Measurements from ENCODE around the gene XKR8. TPM values are rescaled to one million over a fixed set of nuclear protein-coding genes. Genes with fewer than 3 reads are reported as not detected.

The XKR8 gene
- total RNA-seq, 2 experiments from 2014 or later, result 3.4 to 3.6 TPM

DNA sequence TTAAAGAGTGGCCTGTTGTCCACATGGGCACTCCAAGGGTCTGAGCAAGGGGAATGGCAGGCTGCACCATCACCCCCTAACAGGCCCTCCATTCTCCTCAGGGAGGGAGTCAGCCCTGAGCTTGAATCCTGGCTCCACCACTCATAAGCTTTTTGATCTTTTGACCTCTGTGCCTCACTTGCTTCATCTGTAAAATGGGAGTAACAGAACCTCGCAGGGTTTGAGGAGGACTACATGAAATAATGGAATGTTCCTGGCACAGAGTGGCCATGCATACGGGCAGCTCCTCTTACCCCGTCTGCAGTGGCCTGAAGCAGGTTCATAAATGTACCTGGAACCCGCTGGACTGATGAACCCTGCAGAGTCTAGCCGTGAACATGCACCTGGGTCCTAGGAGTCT, 2.1 kb upstream of the XKR8 start:
- Mint-ChIP-seq H3K27me3 (no peaks in the 10 kb centered on the region), H3K4me1 (ENCODE audit: low read depth) (peaks cover 19% of the 10 kb centered on the region), H3K4me3 (no peak overlapping the region), H3K27ac (no peak overlapping the region), H3K9me3 (no peaks in the 10 kb centered on the region), H3K36me3 (ENCODE audit: low read depth) (no peaks in the 10 kb centered on the region)
- TF ChIP-seq, protein P1, sequence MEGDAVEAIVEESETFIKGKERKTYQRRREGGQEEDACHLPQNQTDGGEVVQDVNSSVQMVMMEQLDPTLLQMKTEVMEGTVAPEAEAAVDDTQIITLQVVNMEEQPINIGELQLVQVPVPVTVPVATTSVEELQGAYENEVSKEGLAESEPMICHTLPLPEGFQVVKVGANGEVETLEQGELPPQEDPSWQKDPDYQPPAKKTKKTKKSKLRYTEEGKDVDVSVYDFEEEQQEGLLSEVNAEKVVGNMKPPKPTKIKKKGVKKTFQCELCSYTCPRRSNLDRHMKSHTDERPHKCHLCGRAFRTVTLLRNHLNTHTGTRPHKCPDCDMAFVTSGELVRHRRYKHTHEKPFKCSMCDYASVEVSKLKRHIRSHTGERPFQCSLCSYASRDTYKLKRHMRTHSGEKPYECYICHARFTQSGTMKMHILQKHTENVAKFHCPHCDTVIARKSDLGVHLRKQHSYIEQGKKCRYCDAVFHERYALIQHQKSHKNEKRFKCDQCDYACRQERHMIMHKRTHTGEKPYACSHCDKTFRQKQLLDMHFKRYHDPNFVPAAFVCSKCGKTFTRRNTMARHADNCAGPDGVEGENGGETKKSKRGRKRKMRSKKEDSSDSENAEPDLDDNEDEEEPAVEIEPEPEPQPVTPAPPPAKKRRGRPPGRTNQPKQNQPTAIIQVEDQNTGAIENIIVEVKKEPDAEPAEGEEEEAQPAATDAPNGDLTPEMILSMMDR (IDR thresholded peaks at IDR 0.05), result no peak
- intact Hi-C loops (cut with micrococcal nuclease), result no loop called here
- DNase-seq, result no peak
- CTCF ChIA-PET, result interaction anchor here (0.7 to 2.2 kb wide), 4 partner anchors 12 to 26 kb away, joined by 3 to 13 read pairs (median 4); no protein-coding TSS in a partner anchor
- POLR2A ChIA-PET, result interaction anchor here (1.7 kb wide), 1 partner anchor 14 kb away, joined by 4 read pairs; no protein-coding TSS in a partner anchor
- no peak for ATAC-seq

DNA sequence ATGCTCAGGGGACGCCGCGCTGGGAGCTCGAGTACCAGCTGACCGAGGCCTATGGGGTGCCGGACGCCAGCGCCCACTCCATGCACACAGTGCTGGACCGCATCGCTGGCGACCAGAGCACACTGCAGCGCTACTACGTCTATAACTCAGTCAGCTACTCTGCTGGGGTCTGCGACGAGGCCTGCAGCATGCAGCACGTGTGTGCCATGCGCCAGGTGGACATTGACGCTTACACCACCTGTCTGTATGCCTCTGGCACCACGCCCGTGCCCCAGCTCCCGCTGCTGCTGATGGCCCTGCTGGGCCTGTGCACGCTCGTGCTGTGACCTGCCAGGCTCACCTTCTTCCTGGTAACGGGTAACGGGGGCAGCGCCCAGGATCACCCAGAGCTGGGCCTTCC, 1.3 kb upstream of the XKR8 start:
- DNase-seq, result no peak
- Mint-ChIP-seq H3K27me3 (no peaks in the 10 kb centered on the region), H3K9me3 (no peaks in the 10 kb centered on the region), H3K27ac (no peak overlapping the region), H3K4me1 (ENCODE audit: low read depth) (peaks cover 19% of the 10 kb centered on the region), H3K36me3 (ENCODE audit: low read depth) (no peaks in the 10 kb centered on the region), H3K4me3 (peak overlapping the region; percentile 76)
- ChIA-PET CTCF (interaction anchor here (1.0 to 2.2 kb wide), 2 partner anchors 19 to 31 kb away, joined by 4 to 13 read pairs; no protein-coding TSS in a partner anchor), POLR2A (interaction anchor here (1.6 to 1.7 kb wide), 3 partner anchors 10 to 17 kb away, joined by 3 to 4 read pairs (median 4); no protein-coding TSS in a partner anchor)
- TF ChIP-seq, protein P1 (IDR thresholded peaks at IDR 0.05), result no peak
- intact Hi-C loops (cut with micrococcal nuclease), result no loop called here
- no peak for ATAC-seq

DNA sequence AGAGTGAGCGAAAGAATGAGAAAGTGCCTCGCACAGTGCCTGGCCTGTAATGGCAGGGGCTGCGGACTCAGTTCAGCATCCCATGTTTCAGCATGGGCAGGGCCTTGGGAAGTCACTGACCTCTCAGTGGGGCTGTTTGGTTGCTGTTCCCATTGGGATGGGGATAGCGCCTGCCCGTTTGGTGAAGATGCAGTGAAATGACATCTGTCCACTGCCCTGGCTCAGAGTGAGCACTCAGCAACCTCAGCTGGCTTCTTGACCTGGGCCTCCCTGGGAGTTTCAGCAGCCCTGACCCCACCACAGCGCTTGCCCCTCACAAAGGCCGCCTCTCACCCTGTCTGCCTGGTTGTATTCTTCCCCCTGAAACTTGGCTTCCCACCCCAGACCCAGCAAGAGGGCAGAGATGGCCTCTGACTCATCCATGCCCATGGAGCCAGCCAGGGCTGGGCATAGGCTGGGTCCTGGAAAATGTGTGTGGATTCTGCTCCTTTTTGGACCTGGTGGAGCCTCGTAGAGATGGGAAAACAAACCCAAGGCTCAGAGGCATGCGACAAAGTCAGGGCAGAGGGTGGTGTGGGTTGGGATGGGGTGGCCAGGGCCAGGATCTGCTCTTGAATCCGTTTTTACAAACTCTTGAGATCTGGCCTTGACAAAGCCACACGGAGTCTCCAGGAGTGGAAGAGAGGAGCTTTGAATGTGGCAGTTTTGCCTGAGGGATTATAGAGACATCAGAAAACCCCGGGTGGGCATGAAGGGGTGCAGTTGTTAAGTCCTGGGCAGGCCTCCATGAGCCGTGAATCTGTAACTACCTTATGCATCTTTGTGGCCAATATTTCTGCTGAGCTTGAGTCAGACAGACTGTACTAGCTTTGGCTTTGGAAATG, 1.2 kb downstream of the XKR8 start:
- Mint-ChIP-seq H3K27ac (peak overlapping the region; percentile 64), H3K4me1 (ENCODE audit: low read depth) (peaks cover 19% of the 10 kb centered on the region), H3K4me3 (peak overlapping the region; percentile 76), H3K36me3 (ENCODE audit: low read depth) (no peaks in the 10 kb centered on the region), H3K27me3 (no peaks in the 10 kb centered on the region), H3K9me3 (no peaks in the 10 kb centered on the region)
- POLR2A ChIA-PET, result interaction anchor here (1.0 to 1.8 kb wide), 3 partner anchors 10 to 127 kb away, joined by 3 to 5 read pairs (median 4); partner anchors contain the start of gene EYA3
- DNase-seq (no peak), ATAC-seq (no peak)
- CTCF ChIA-PET, result interaction anchor here (0.7 to 1.2 kb wide), 3 partner anchors 10 to 20 kb away, joined by 3 to 5 read pairs (median 4); no protein-coding TSS in a partner anchor
- intact Hi-C loops (cut with micrococcal nuclease), result no loop called here
- TF ChIP-seq, protein P1 (IDR thresholded peaks at IDR 0.05), result no peak

DNA sequence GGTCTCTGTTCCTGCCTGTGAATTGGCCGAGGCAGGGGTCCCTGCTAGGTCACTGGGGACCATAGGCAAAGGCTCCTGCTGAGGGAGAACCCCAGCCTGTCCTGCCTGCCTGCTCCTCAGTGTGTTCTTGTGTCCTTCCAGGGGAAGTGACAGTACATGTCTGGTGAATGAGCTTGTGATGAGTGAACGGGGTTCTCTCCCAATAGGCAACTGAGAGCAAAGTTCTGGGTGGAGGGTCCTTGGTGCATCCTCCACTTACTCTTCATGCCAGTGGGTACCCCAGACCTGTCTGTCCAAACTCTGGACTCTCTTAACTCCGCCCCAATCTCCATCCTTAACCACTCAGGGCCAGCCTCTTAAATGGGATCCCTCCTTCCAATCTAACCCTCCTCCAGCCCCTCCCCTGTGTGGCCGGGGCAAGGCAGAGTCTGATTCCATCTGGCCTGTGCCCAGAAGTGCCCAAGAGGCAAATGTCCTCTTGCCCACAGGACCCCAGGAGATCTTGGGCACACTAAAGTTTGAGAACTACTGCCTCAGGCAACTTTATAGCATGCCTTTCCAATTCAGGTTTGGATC, 2.0 kb downstream of the XKR8 start:
- no peak for DNase-seq
- no peak for ATAC-seq
- Mint-ChIP-seq H3K4me3 (peak overlapping the region; percentile 76), H3K27me3 (no peaks in the 10 kb centered on the region), H3K4me1 (ENCODE audit: low read depth) (peaks cover 19% of the 10 kb centered on the region), H3K27ac (peak overlapping the region; percentile 64), H3K9me3 (no peaks in the 10 kb centered on the region), H3K36me3 (ENCODE audit: low read depth) (peaks cover 1% of the 10 kb centered on the region)
- CTCF ChIA-PET, result no interaction called here
- TF ChIP-seq, protein P1 (IDR thresholded peaks at IDR 0.05), result no peak
- intact Hi-C loops (cut with micrococcal nuclease), result no loop called here
- POLR2A ChIA-PET, result interaction anchor here (1.0 to 1.8 kb wide), 2 partner anchors 10 to 127 kb away, joined by 4 to 5 read pairs; partner anchors contain the start of gene EYA3

Data from activated CD8-positive, alpha-beta T cell treated with anti-CD3 and anti-CD28 coated beads for 36 hours (primary cell).